ENCODE measurements around the gene CPEB3.

DNA sequence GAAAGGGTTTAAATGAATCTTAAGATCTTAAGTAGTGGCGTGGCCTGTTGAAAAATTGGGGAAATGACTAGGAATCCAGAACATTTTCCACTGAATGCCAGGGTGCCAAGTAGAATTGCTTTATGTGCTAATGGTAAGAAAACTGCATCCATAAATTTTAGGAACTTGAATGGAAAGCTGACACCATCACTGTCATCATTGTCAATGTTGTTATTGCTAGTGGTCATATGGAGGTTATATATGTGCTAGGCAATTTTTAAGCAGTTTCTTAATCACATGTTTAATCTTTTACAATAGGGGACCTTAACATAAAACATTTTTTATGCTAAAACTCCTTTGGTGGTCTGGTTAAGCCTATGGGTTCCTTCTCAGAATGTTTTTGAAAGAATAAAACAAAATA is 13.2 kb upstream of the CPEB3 start:
- TF ChIP-seq, protein P1, sequence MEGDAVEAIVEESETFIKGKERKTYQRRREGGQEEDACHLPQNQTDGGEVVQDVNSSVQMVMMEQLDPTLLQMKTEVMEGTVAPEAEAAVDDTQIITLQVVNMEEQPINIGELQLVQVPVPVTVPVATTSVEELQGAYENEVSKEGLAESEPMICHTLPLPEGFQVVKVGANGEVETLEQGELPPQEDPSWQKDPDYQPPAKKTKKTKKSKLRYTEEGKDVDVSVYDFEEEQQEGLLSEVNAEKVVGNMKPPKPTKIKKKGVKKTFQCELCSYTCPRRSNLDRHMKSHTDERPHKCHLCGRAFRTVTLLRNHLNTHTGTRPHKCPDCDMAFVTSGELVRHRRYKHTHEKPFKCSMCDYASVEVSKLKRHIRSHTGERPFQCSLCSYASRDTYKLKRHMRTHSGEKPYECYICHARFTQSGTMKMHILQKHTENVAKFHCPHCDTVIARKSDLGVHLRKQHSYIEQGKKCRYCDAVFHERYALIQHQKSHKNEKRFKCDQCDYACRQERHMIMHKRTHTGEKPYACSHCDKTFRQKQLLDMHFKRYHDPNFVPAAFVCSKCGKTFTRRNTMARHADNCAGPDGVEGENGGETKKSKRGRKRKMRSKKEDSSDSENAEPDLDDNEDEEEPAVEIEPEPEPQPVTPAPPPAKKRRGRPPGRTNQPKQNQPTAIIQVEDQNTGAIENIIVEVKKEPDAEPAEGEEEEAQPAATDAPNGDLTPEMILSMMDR (IDR thresholded peaks at IDR 0.05) = no peak
- no peak for TF ChIP-seq POLR2A (IDR thresholded peaks at IDR 0.05)

Data from testis (tissue), 2 donors.